ENCODE data around the gene RHOT2. TPM values are rescaled to one million over a fixed set of nuclear protein-coding genes. Genes with fewer than 3 reads are reported as not detected.

Gene RHOT2
- total and polyA plus RNA-seq, 10 of the 15 experiments (the other 5 are each of a cell fraction or from before 2014, with no cell fraction given): 3.7 to 174 (median 69.8) TPM

DNA sequence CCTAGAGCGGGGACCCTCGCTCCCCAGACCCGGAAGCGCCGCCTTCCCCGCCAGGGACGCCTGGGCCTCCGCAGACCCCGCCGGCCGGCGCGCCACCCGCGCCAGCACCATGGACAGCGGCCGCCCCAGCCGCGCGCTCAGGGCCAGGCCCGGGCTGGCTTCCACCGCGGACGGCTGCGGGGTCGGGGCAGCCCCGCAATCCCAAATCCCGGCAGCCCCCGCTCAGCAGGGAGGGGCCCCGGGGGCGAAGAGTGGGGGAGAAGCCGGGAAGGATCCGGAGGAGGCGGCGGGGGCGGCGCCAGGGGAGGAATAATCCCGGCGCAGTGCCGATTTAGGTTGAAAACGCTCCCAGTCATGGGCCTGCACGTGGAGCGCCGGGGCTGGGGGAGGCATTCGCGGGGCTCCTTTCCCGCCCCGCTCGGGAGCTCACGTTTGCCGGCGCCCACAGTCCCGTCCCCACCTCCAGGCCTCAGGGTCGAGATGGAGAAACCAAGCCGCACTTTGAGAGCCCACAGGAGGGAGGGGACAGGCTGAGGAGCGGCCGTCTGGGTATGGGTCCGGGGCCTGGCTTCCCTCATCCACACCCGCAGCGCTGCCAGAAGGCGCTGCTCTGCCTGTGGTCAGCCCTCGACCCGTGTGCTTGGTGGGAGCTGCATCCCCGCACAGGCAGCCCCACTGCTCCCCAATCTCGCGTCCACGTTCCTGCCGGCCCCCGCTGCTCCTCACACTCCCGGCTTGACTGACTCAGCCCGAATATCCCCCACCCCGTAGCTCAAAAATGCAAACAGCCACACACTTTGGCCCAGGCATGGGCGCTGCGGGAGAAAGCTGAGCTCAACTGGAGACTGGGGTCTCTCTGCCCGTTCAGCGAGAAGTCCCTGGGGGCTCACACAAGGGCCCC lies 33.0 kb downstream of the RHOT2 start:
- no peak for FAIRE-seq
- CTCF ChIA-PET: no interaction called here
- Histone ChIP-seq H3K9me3 (replicated peaks; ENCODE audit: control insufficient read depth, insufficient read depth, low read length) (no peaks in the 10 kb centered on the region), H3K27me3 (replicated peaks in 1 of 2; ENCODE audit: control insufficient read depth in 2 of 2, insufficient read depth in 2 of 2, low read length in 1 of 2) (peaks cover 0 to 11% of the 10 kb centered on the region in 2 experiments; a peak in 2 of 4 replicates), H3K4me1 (ENCODE audit: control insufficient read depth, insufficient read depth, low read length) (peaks cover under 1% of the 10 kb centered on the region; the same call in 1 of the 2 replicates), H4K20me1 (ENCODE audit: control insufficient read depth, insufficient read depth) (no peaks in the 10 kb centered on the region), H3K4me3 (no peak overlapping the region), H3K4me2 (ENCODE audit: control insufficient read depth, insufficient read depth) (no peak overlapping the region), H3K36me3 (ENCODE audit: control insufficient read depth in 2 of 2, insufficient read depth in 2 of 2, low read length in 1 of 2) (no peaks in the 10 kb centered on the region), H2AFZ (ENCODE audit: control insufficient read depth, low read depth, low read length) (no peak overlapping the region), H3K27ac (ENCODE audit: control insufficient read depth, insufficient read depth) (no peak overlapping the region), H3K9ac (ENCODE audit: control insufficient read depth, insufficient read depth, low read length) (no peak overlapping the region), H3K79me2 (ENCODE audit: control insufficient read depth, insufficient read depth, low read length) (no peaks in the 10 kb centered on the region)
- POLR2A ChIA-PET: no interaction called here
- WGBS (ENCODE audit: insufficient coverage, insufficient replicate concordance, low lambda C conversion rate, missing lambda C conversion rate): 6% methylated on average over 48 of the region's 76 CpGs
- SMC1A ChIA-PET (ENCODE audit: uncharacterized antibody, unreplicated experiment): no interaction called here
- RAD21 ChIA-PET (ENCODE audit: unreplicated experiment): no interaction called here
- intact Hi-C loops (cut with micrococcal nuclease; ENCODE audit: unreplicated experiment): no loop called here
- no peak for DNase-seq (ENCODE audit: low read depth, low spot score)
- in situ Hi-C loops (cut with MboI): no loop called here
- BruUV-seq (replicated peaks): no TSS peak
- peak; percentile 72 for ATAC-seq
- TF ChIP-seq, protein P1, sequence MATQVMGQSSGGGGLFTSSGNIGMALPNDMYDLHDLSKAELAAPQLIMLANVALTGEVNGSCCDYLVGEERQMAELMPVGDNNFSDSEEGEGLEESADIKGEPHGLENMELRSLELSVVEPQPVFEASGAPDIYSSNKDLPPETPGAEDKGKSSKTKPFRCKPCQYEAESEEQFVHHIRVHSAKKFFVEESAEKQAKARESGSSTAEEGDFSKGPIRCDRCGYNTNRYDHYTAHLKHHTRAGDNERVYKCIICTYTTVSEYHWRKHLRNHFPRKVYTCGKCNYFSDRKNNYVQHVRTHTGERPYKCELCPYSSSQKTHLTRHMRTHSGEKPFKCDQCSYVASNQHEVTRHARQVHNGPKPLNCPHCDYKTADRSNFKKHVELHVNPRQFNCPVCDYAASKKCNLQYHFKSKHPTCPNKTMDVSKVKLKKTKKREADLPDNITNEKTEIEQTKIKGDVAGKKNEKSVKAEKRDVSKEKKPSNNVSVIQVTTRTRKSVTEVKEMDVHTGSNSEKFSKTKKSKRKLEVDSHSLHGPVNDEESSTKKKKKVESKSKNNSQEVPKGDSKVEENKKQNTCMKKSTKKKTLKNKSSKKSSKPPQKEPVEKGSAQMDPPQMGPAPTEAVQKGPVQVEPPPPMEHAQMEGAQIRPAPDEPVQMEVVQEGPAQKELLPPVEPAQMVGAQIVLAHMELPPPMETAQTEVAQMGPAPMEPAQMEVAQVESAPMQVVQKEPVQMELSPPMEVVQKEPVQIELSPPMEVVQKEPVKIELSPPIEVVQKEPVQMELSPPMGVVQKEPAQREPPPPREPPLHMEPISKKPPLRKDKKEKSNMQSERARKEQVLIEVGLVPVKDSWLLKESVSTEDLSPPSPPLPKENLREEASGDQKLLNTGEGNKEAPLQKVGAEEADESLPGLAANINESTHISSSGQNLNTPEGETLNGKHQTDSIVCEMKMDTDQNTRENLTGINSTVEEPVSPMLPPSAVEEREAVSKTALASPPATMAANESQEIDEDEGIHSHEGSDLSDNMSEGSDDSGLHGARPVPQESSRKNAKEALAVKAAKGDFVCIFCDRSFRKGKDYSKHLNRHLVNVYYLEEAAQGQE (IDR thresholded peaks at IDR 0.05; ENCODE audit: low read depth, low read length): peak; percentile 96
- TF ChIP-seq SUZ12 (IDR thresholded peaks at IDR 0.05; ENCODE audit: unreplicated experiment) (peak; percentile 38), MEF2A (IDR thresholded peaks at IDR 0.05; ENCODE audit: insufficient read depth, low read depth, low read length) (no peak)

Measured in GM12878 (cell line).